ENCODE results near the gene ATP5F1B. TPM values are rescaled to one million over a fixed set of nuclear protein-coding genes. Genes with fewer than 3 reads are reported as not detected.

The ATP5F1B gene
- total and polyA plus RNA-seq, 2 of the 8 experiments (the other 6 are each of a cell fraction or from before 2014, with no cell fraction given) = 900 to 1,522 TPM

- H2BK15ac ChIP-seq (ENCODE audit: low read length) = no peak overlapping the region
- H2BK120ac ChIP-seq (replicated peaks; ENCODE audit: low read depth, low read length) = no peak overlapping the region
- peaks cover 0 to 3% of the 10 kb centered on the region in 2 experiments for H4K20me1 ChIP-seq (replicated peaks in 1 of 2; ENCODE audit: control insufficient read depth in 1 of 2, insufficient read depth in 2 of 2, low read length in 2 of 2)
- H3K9me3 ChIP-seq (ENCODE audit: insufficient read depth in 2 of 2, low read depth in 1 of 2, low read length in 1 of 2) = no peaks in the 10 kb centered on the region
- no peak overlapping the region for H2AFZ ChIP-seq (ENCODE audit: low read length)
- 95% methylated on average over 10 of the region's 10 CpGs; no CpG with 5 or more reads in 1 of the 2 experiments for WGBS, 2 experiments (ENCODE audit: extremely low coverage in 1 of 2, insufficient coverage in 1 of 2, insufficient read length in 1 of 2, insufficient replicate concordance in 2 of 2, low coverage in 1 of 2, low lambda C conversion rate in 2 of 2, missing lambda C conversion rate in 1 of 2)
- no peaks in the 10 kb centered on the region for H3K79me2 ChIP-seq (ENCODE audit: control insufficient read depth in 1 of 2, insufficient read depth in 2 of 2, low read length in 2 of 2)
- FAIRE-seq (no peak), DNase-seq (ENCODE audit: low read depth in 1 of 2, low spot score in 2 of 2) (no peak)
- no peak overlapping the region for H3K9ac ChIP-seq (replicated peaks in 1 of 4; ENCODE audit: extremely low read depth in 1 of 4, low read depth in 3 of 4, low read length in 3 of 4)
- H3K56ac ChIP-seq (replicated peaks; ENCODE audit: insufficient read length, low read depth, low read length) = no peak overlapping the region
- no peaks in the 10 kb centered on the region for H3K79me1 ChIP-seq (ENCODE audit: low read depth, low read length)
- ChIA-PET CTCF (ENCODE audit: partially characterized antibody) (interaction anchor here (1.0 to 5.0 kb wide), 7 partner anchors 9 to 64 kb away, joined by 3 to 29 read pairs (median 11); partner anchors contain the start of gene BAZ2A), POLR2A (ENCODE audit: partially characterized antibody) (interaction anchor here (1.7 kb wide), 1 partner anchor 29 kb away, joined by 4 read pairs; no protein-coding TSS in a partner anchor)
- peaks cover 0 to 6% (median 2%) of the 10 kb centered on the region in 4 experiments; a peak in 2 of 7 replicates for H3K4me1 ChIP-seq (replicated peaks in 1 of 4; ENCODE audit: control insufficient read depth in 3 of 4, insufficient read depth in 4 of 4, low read length in 3 of 4)
- H3K14ac ChIP-seq (ENCODE audit: insufficient read length) = no peak overlapping the region
- no peak overlapping the region for H3K4me3 ChIP-seq (ENCODE audit: extremely low read depth in 1 of 4, insufficient read depth in 2 of 4, low read depth in 3 of 4, low read length in 4 of 4)
- H2BK20ac ChIP-seq (ENCODE audit: low read length) = no peak overlapping the region
- peaks cover 50 to 80% (median 62%) of the 10 kb centered on the region in 4 experiments for H3K36me3 ChIP-seq (ENCODE audit: control insufficient read depth in 2 of 4, insufficient read depth in 4 of 4, low read length in 3 of 4)
- no peaks in the 10 kb centered on the region for H3K27me3 ChIP-seq (replicated peaks in 1 of 4; ENCODE audit: control insufficient read depth in 3 of 4, extremely low read depth in 1 of 4, insufficient read depth in 3 of 4, low read length in 3 of 4)
- H3K23me2 ChIP-seq (ENCODE audit: low read depth, low read length) = no peaks in the 10 kb centered on the region
- H4K91ac ChIP-seq (replicated peaks; ENCODE audit: insufficient read length, low read length) = no peak overlapping the region
- no peak overlapping the region for H4K5ac ChIP-seq (ENCODE audit: insufficient read length, low read depth, low read length)
- no peak overlapping the region for H3K4me2 ChIP-seq (ENCODE audit: insufficient read depth in 1 of 2, low read depth in 2 of 2, low read length in 2 of 2)
- H4K8ac ChIP-seq (ENCODE audit: extremely low read depth, insufficient read depth, low read length) = no peak overlapping the region
- H3K18ac ChIP-seq (ENCODE audit: extremely low read depth, low read length) = no peak overlapping the region
- H3K23ac ChIP-seq (ENCODE audit: insufficient read length) = no peak overlapping the region
- no peak overlapping the region for H3K27ac ChIP-seq (ENCODE audit: low read depth, low read length)
- no peak overlapping the region for H2BK12ac ChIP-seq (ENCODE audit: low read depth, low read length)
- no peak overlapping the region for H2BK5ac ChIP-seq (ENCODE audit: low read depth, low read length)
- no peak overlapping the region for H2AK5ac ChIP-seq (ENCODE audit: low read depth, low read length)
- no peak overlapping the region for H3K4ac ChIP-seq (replicated peaks; ENCODE audit: insufficient read length, low read depth, low read length)
- TF ChIP-seq, protein P1, sequence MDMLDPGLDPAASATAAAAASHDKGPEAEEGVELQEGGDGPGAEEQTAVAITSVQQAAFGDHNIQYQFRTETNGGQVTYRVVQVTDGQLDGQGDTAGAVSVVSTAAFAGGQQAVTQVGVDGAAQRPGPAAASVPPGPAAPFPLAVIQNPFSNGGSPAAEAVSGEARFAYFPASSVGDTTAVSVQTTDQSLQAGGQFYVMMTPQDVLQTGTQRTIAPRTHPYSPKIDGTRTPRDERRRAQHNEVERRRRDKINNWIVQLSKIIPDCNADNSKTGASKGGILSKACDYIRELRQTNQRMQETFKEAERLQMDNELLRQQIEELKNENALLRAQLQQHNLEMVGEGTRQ (IDR thresholded peaks at IDR 0.05; ENCODE audit: low read length) = no peak
- TF ChIP-seq SUZ12 (IDR thresholded peaks at IDR 0.05; ENCODE audit: low read length) (no peak), FOSL1 (IDR thresholded peaks at IDR 0.05; ENCODE audit: insufficient read depth, low read depth, low read length) (no peak), SP2 (IDR thresholded peaks at IDR 0.05; ENCODE audit: low read length) (no peak), GABPA (IDR thresholded peaks at IDR 0.05; ENCODE audit: borderline replicate concordance, insufficient read depth, low read length) (no peak), RNF2 (IDR thresholded peaks at IDR 0.05; ENCODE audit: borderline replicate concordance, low read depth, low read length, missing control alignments, poor library complexity, severe bottlenecking) (no peak), BACH1 (IDR thresholded peaks at IDR 0.05; ENCODE audit: low read length) (no peak), ZNF274 (IDR thresholded peaks at IDR 0.05; ENCODE audit: borderline replicate concordance, extremely low read depth, low read length) (no peak), ATF3 (IDR thresholded peaks at IDR 0.05; ENCODE audit: insufficient read depth, low read depth, low read length) (no peak), BRCA1 (IDR thresholded peaks at IDR 0.05; ENCODE audit: low read depth, low read length) (no peak), ASH2L (IDR thresholded peaks at IDR 0.05; ENCODE audit: low read length) (no peak), POU5F1 (IDR thresholded peaks at IDR 0.05; ENCODE audit: low read depth, low read length) (no peak), CEBPB (IDR thresholded peaks at IDR 0.05; ENCODE audit: low read depth, low read length) (no peak)
These were observed 46.0 kb downstream of the ATP5F1B start for GRCh38 chr12:56599797-56600196.
